NOMO-1 treated with DMSO at 0.1 percent for 48 hours (cell line): ENCODE data around the gene STK39.

Experiments used
- DNase-seq: peaks from one replicate; lab custom pipeline; 2025; ENCODE audit not compliant: unreplicated experiment; lab: John Stamatoyannopoulos, UW

Gene STK39

GRCh38 chr2:167940346-167940725 lies 307.1 kb downstream of the STK39 start:
- no peak for DNase-seq

GRCh38 chr2:167939514-167940345 lies 307.7 kb downstream of the STK39 start:
- DNase-seq, result peak; percentile 69

GRCh38 chr2:167937403-167937802 lies 310.0 kb downstream of the STK39 start:
- DNase-seq, result no peak

- DNase-seq, result no peak
Measured at GRCh38 chr2:167935803-167936110, 311.6 kb downstream of the STK39 start.

- DNase-seq, result no peak
Measured at GRCh38 chr2:167933097-167933814, 314.1 kb downstream of the STK39 start.

GRCh38 chr2:167932123-167932693 lies 315.2 kb downstream of the STK39 start:
- DNase-seq, result no peak

- no peak for DNase-seq
Measured at GRCh38 chr2:167929484-167929883, 317.9 kb downstream of the STK39 start.

- DNase-seq, result no peak
Measured at GRCh38 chr2:167928434-167928833, 319.0 kb downstream of the STK39 start.

GRCh38 chr2:167925758-167926157 lies 321.6 kb downstream of the STK39 start:
- DNase-seq, result no peak

- no peak for DNase-seq
Measured at GRCh38 chr2:167924556-167924955, 322.8 kb downstream of the STK39 start.

GRCh38 chr2:167916756-167917155 lies 330.6 kb downstream of the STK39 start:
- no peak for DNase-seq

GRCh38 chr2:167914969-167915368 lies 332.4 kb downstream of the STK39 start:
- DNase-seq, result no peak

GRCh38 chr2:167908786-167909185 lies 338.6 kb downstream of the STK39 start:
- DNase-seq, result peak; percentile 50

- DNase-seq, result no peak
Measured at GRCh38 chr2:167905668-167906067, 341.7 kb downstream of the STK39 start.
